Left cardiac atrium (tissue), 4 donors: ENCODE results near the gene TNFRSF13B. TPM values are rescaled to one million over a fixed set of nuclear protein-coding genes. Genes with fewer than 3 reads are reported as not detected.
"Not testable (repeated sequence)": the region's sequence is repeated elsewhere in the genome, so short reads cannot be mapped to it uniquely, and the experiment has no call there.

Experiments
- ATAC-seq, 2 donors: fragments of 200-7000 bp; cut with Tn5 transposase; one replicate each; pipeline ENCODE4 v1.9.1; 2020; ENCODE audit warnings: mild to moderate bottlenecking in 2 of 2, moderate library complexity in 2 of 2
- DNase-seq: peaks from one replicate; pipeline ENCODE4 v3.0.0-alpha.2; 2020
- intact Hi-C, 2 donors: fragments of 100-400 bp; cut with DNase I; formaldehyde crosslinking; loops; one replicate each; pipeline versions ENCODE4 v1.14.1 to v1.15.1; 2022 to 2023
- total RNA-seq, 2 donors: library from RNA; stranded (reverse); fragmentation: NEBNext Ultra II Directional; extraction: Animal tissue kit (Norgen Biotek cat#: 25700); gene quantifications; one replicate each; pipeline ENCODE4 v1.2.1, GENCODE V29; 2021
- donor health status: DM: no; HTN: yes; CAD: no.
- donor health status: DM: no; HTN: yes; CAD: no; lungs with severe emphysema.
- donor health status: DM: yes; HTN: yes; CAD: no.
- donor health status: Dilated cardiomyopathy.

The TNFRSF13B gene
- total RNA-seq, 2 donors from 2014 or later: not detected

- DNase-seq: peak; percentile 11
- intact Hi-C loops: no loop called here
- ATAC-seq: no peak
Measured at GRCh38 chr17:16923097-16923903, 48.6 kb downstream of the TNFRSF13B start.

- ATAC-seq: no peak
- no peak for DNase-seq
- intact Hi-C loops: no loop called here
Measured at GRCh38 chr17:16922386-16923096, 49.4 kb downstream of the TNFRSF13B start.

GRCh38 chr17:16921451-16921850, 50.5 kb downstream of the TNFRSF13B start:
- intact Hi-C loops, ATAC-seq, DNase-seq: not testable (repeated sequence)

GRCh38 chr17:16920628-16921020, 51.3 kb downstream of the TNFRSF13B start:
- ATAC-seq: no peak
- intact Hi-C loops: no loop called here
- no peak for DNase-seq

GRCh38 chr17:16919663-16920627, 52.0 kb downstream of the TNFRSF13B start:
- intact Hi-C loops: loop anchor here in 1 of 2 donors (10.0 kb wide), 1 partner anchor 65 kb away; no protein-coding TSS in a partner anchor
- DNase-seq (no peak), ATAC-seq (no peak)

- DNase-seq (no peak), ATAC-seq (no peak)
- intact Hi-C loops: loop anchor here in 1 of 2 donors (10.0 kb wide), 1 partner anchor 66 kb away; no protein-coding TSS in a partner anchor
Measured at GRCh38 chr17:16918443-16918842, 53.5 kb downstream of the TNFRSF13B start.

GRCh38 chr17:16917671-16918394, 54.1 kb downstream of the TNFRSF13B start:
- intact Hi-C loops: loop anchor here in 1 of 2 donors (10.0 kb wide), 1 partner anchor 67 kb away; no protein-coding TSS in a partner anchor
- ATAC-seq (no peak), DNase-seq (no peak)

- ATAC-seq (no peak), DNase-seq (no peak)
- intact Hi-C loops: loop anchor here in 1 of 2 donors (10.0 kb wide), 1 partner anchor 68 kb away; no protein-coding TSS in a partner anchor
Measured at GRCh38 chr17:16916557-16916920, 55.4 kb downstream of the TNFRSF13B start.

GRCh38 chr17:16915752-16916556, 56.0 kb downstream of the TNFRSF13B start:
- peak in 1 of 2 donors; percentile 49 for ATAC-seq

GRCh38 chr17:16913463-16913862, 58.5 kb downstream of the TNFRSF13B start:
- ATAC-seq (no peak), DNase-seq (no peak)
- intact Hi-C loops: loop anchor here in 1 of 2 donors (10.0 kb wide), 1 partner anchor 71 kb away; no protein-coding TSS in a partner anchor

More at GRCh38 chr17:16915752-16916556, 56.0 kb downstream of the TNFRSF13B start:
- no peak for DNase-seq
- intact Hi-C loops: loop anchor here in 1 of 2 donors (10.0 kb wide), 1 partner anchor 69 kb away; no protein-coding TSS in a partner anchor

- intact Hi-C loops: loop anchor here in 1 of 2 donors (10.0 kb wide), 1 partner anchor 73 kb away; no protein-coding TSS in a partner anchor
- no peak for DNase-seq
Measured at GRCh38 chr17:16912021-16912962, 59.6 kb downstream of the TNFRSF13B start.

GRCh38 chr17:16911141-16911937, 60.6 kb downstream of the TNFRSF13B start:
- peak; percentile 58 for DNase-seq
- ATAC-seq: peak; percentile 30 to 62
- intact Hi-C loops: loop anchor here in 1 of 2 donors (10.0 kb wide), 1 partner anchor 73 kb away; no protein-coding TSS in a partner anchor

More at GRCh38 chr17:16912021-16912962, 59.6 kb downstream of the TNFRSF13B start:
- ATAC-seq: no peak

- DNase-seq (no peak), ATAC-seq (no peak)
- intact Hi-C loops: loop anchor here in 1 of 2 donors (10.0 kb wide), 1 partner anchor 74 kb away; no protein-coding TSS in a partner anchor
Measured at GRCh38 chr17:16910341-16910740, 61.6 kb downstream of the TNFRSF13B start.

- intact Hi-C loops: loop anchor here in 1 of 2 donors (10.0 kb wide), 1 partner anchor 75 kb away; no protein-coding TSS in a partner anchor
- no peak for DNase-seq
- no peak for ATAC-seq
Measured at GRCh38 chr17:16909472-16910246, 62.3 kb downstream of the TNFRSF13B start.
